HG02884 (cell line): ENCODE measurements around the gene EIF4G3.
"Not testable (repeated sequence)": the region's sequence is repeated elsewhere in the genome, so short reads cannot be mapped to it uniquely, and the experiment has no call there.

Experiments used
- ATAC-seq: cut with Tn5 transposase; IDR thresholded peaks from one replicate; pipeline ENCODE4 v1.9.1; 2021; ENCODE audit warnings: mild to moderate bottlenecking, moderate library complexity; ENCODE audit not compliant: unreplicated experiment

EIF4G3 gene

GRCh38 chr1:21189906-21190500 is 13.3 kb upstream of the EIF4G3 start:
- no peak for ATAC-seq

GRCh38 chr1:21189421-21189820 is 12.7 kb upstream of the EIF4G3 start:
- ATAC-seq = no peak

GRCh38 chr1:21188235-21188634 is 11.5 kb upstream of the EIF4G3 start:
- no peak for ATAC-seq

- ATAC-seq = no peak
These were observed 8.6 kb upstream of the EIF4G3 start for GRCh38 chr1:21185221-21185731.

- ATAC-seq = no peak
These were observed 7.6 kb upstream of the EIF4G3 start for GRCh38 chr1:21184276-21184675.

GRCh38 chr1:21182181-21182731 is 5.6 kb upstream of the EIF4G3 start:
- no peak for ATAC-seq

GRCh38 chr1:21178271-21178670 is 1.6 kb upstream of the EIF4G3 start:
- ATAC-seq = not testable (repeated sequence)

GRCh38 chr1:21175670-21176581 is 771 bp downstream of the EIF4G3 start:
- ATAC-seq = peak; percentile 6

- no peak for ATAC-seq
These were observed 1.4 kb downstream of the EIF4G3 start for GRCh38 chr1:21175324-21175669.

- ATAC-seq = no peak
These were observed 1.9 kb downstream of the EIF4G3 start for GRCh38 chr1:21174654-21175323.

- ATAC-seq = no peak
These were observed 2.5 kb downstream of the EIF4G3 start for GRCh38 chr1:21174230-21174629.

- not testable (repeated sequence) for ATAC-seq
These were observed 3.6 kb downstream of the EIF4G3 start for GRCh38 chr1:21173096-21173495.

GRCh38 chr1:21170837-21171236 is 5.9 kb downstream of the EIF4G3 start:
- ATAC-seq = not testable (repeated sequence)

GRCh38 chr1:21168444-21168843 is 8.3 kb downstream of the EIF4G3 start:
- no peak for ATAC-seq

GRCh38 chr1:21165646-21166045 is 11.1 kb downstream of the EIF4G3 start:
- ATAC-seq = no peak

GRCh38 chr1:21165076-21165475 is 11.6 kb downstream of the EIF4G3 start:
- no peak for ATAC-seq

- no peak for ATAC-seq
These were observed 12.4 kb downstream of the EIF4G3 start for GRCh38 chr1:21164266-21164665.

GRCh38 chr1:21162740-21163464 is 13.8 kb downstream of the EIF4G3 start:
- ATAC-seq = no peak

GRCh38 chr1:21161842-21162241 is 14.9 kb downstream of the EIF4G3 start:
- no peak for ATAC-seq

- ATAC-seq = no peak
These were observed 16.4 kb downstream of the EIF4G3 start for GRCh38 chr1:21160263-21160796.
